ENCODE results near the gene FOXL3.
"Not testable (repeated sequence)": the region's sequence is repeated elsewhere in the genome, so short reads cannot be mapped to it uniquely, and the experiment has no call there.

FOXL3 gene

GRCh38 chr7:255721-256361, 34.1 kb upstream of the FOXL3 start:
- DNase-seq = no peak

- no peak for DNase-seq
Observed at GRCh38 chr7:256461-256940, 33.5 kb upstream of the FOXL3 start.

GRCh38 chr7:256981-257646, 32.9 kb upstream of the FOXL3 start:
- no peak for DNase-seq

GRCh38 chr7:257647-257992, 32.4 kb upstream of the FOXL3 start:
- no peak for DNase-seq

GRCh38 chr7:258476-259190, 31.3 kb upstream of the FOXL3 start:
- no peak for DNase-seq

GRCh38 chr7:259191-259505, 30.8 kb upstream of the FOXL3 start:
- no peak for DNase-seq

GRCh38 chr7:259751-260405, 30.1 kb upstream of the FOXL3 start:
- DNase-seq = no peak

GRCh38 chr7:260441-261281, 29.3 kb upstream of the FOXL3 start:
- no peak for DNase-seq

GRCh38 chr7:261341-262250, 28.4 kb upstream of the FOXL3 start:
- DNase-seq = no peak

GRCh38 chr7:262251-262572, 27.8 kb upstream of the FOXL3 start:
- no peak for DNase-seq

GRCh38 chr7:262631-263311, 27.2 kb upstream of the FOXL3 start:
- DNase-seq = not testable (repeated sequence)

GRCh38 chr7:263483-264351, 26.3 kb upstream of the FOXL3 start:
- peak; percentile 24 for DNase-seq

- no peak for DNase-seq
Observed at GRCh38 chr7:264541-265191, 25.3 kb upstream of the FOXL3 start.

- DNase-seq = no peak
Observed at GRCh38 chr7:265192-265997, 24.6 kb upstream of the FOXL3 start.

- DNase-seq = no peak
Observed at GRCh38 chr7:265998-266850, 23.7 kb upstream of the FOXL3 start.

GRCh38 chr7:266851-267840, 22.8 kb upstream of the FOXL3 start:
- DNase-seq = no peak

GRCh38 chr7:268991-269390, 21.0 kb upstream of the FOXL3 start:
- no peak for DNase-seq
